ENCODE measurements around the gene SPEM1.

DNA sequence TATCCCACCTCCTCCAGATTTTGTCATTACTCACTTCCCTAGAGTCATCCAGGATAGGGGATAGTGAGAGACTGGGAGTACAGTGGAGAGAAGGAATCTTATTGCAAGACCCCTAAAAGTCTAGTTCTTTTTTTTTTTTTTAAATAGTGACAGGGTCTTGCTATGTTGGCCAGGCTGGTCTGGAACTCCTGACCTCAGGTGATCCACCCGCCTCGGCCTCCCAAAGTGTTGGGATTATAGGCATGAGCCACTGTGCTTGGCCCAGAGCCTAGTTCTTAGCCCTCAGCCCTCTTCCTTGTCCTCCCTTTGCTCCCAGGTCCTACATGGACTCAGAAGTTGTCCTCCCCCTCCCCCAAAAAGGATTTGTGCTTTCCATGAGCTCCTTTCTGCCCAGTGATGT lies 22.0 kb downstream of the SPEM1 start:
- TF ChIP-seq POLR2A (IDR thresholded peaks at IDR 0.05), result no peak
- TF ChIP-seq, protein P1, sequence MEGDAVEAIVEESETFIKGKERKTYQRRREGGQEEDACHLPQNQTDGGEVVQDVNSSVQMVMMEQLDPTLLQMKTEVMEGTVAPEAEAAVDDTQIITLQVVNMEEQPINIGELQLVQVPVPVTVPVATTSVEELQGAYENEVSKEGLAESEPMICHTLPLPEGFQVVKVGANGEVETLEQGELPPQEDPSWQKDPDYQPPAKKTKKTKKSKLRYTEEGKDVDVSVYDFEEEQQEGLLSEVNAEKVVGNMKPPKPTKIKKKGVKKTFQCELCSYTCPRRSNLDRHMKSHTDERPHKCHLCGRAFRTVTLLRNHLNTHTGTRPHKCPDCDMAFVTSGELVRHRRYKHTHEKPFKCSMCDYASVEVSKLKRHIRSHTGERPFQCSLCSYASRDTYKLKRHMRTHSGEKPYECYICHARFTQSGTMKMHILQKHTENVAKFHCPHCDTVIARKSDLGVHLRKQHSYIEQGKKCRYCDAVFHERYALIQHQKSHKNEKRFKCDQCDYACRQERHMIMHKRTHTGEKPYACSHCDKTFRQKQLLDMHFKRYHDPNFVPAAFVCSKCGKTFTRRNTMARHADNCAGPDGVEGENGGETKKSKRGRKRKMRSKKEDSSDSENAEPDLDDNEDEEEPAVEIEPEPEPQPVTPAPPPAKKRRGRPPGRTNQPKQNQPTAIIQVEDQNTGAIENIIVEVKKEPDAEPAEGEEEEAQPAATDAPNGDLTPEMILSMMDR (IDR thresholded peaks at IDR 0.05), result no peak

All from heart left ventricle (tissue), 13 donors.